OCI-LY3 (cell line): Measurements from ENCODE around the gene LEPROT.

Source experiments
- H2AFZ ChIP-seq: fragments of 200-600, 300-600 bp; shearing (Covaris generic); 2 replicates; pipeline ENCODE4 v1.6.0; 2014; ENCODE audit warnings: antibody characterized with exemption, low read depth, low read length
- H3K27ac ChIP-seq: fragments of 200-600, 300-600 bp; sonication (generic); 2 replicates; pipeline ENCODE4 v1.5.1; 2014; ENCODE audit warnings: mild to moderate bottlenecking, low read length, moderate library complexity, mixed read lengths
- H3K27me3 ChIP-seq: fragments of 200-600, 300-600 bp; sonication (generic); 2 replicates; pipeline ENCODE4 v1.6.1; 2014; ENCODE audit warnings: low read depth, low read length, mixed read lengths
- H3K36me3 ChIP-seq: fragments of 200-600, 300-600 bp; sonication (generic); replicated peaks from 2 replicates; pipeline ENCODE3; 2014; ENCODE audit warnings: low read depth, low read length, mixed read lengths
- H3K4me1 ChIP-seq: fragments of 300-600, 200-600 bp; sonication (generic); 2 replicates; pipeline ENCODE4 v1.6.1; 2014; ENCODE audit warnings: low read length, mixed read lengths
- H3K4me2 ChIP-seq: fragments of 200-600, 300-600 bp; sonication (generic); 2 replicates; pipeline ENCODE4 v1.6.1; 2014; ENCODE audit warnings: low read length, mixed read lengths
- H3K4me3 ChIP-seq: fragments of 300-600, 200-600 bp; sonication (generic); 2 replicates; pipeline ENCODE4 v1.5.1; 2014; ENCODE audit warnings: antibody characterized with exemption, mild to moderate bottlenecking, low read length, moderate library complexity
- H3K79me2 ChIP-seq: fragments of 300-600, 200-600 bp; shearing (Covaris generic); 2 replicates; pipeline ENCODE4 v1.6.1; 2014; ENCODE audit warnings: mild to moderate bottlenecking, low read length, mixed read lengths
- H3K9ac ChIP-seq: fragments of 300-600, 200-600 bp; shearing (Covaris generic); 2 replicates; pipeline ENCODE4 v1.6.0; 2014; ENCODE audit warnings: mild to moderate bottlenecking, low read length, moderate library complexity
- H3K9me3 ChIP-seq: fragments of 200-600, 300-600 bp; shearing (Covaris generic); 2 replicates; pipeline ENCODE4 v1.6.1; 2014; ENCODE audit warnings: low read length, mixed read lengths; ENCODE audit not compliant: insufficient read depth
- H4K20me1 ChIP-seq: fragments of 200-600, 300-600 bp; sonication (generic); 2 replicates; pipeline ENCODE4 v1.6.1; 2016; ENCODE audit warnings: low read length, mixed read lengths; ENCODE audit not compliant: insufficient read depth
- EZH2phosphoT487 ChIP-seq: fragments of 200-600 bp; shearing (Covaris generic); IDR thresholded peaks from 2 replicates; pipeline ENCODE4 v1.6.1; 2018; ENCODE audit warnings: antibody characterized with exemption, mixed run types, low read depth
- TF ChIP-seq, protein P1 (sequence below): fragments of 200-600, 300-600 bp; sonication (generic); IDR thresholded peaks from 2 replicates; pipeline ENCODE4 v1.5.1; 2014; ENCODE audit warnings: antibody characterized with exemption, low read length, low read depth

The LEPROT gene

DNA sequence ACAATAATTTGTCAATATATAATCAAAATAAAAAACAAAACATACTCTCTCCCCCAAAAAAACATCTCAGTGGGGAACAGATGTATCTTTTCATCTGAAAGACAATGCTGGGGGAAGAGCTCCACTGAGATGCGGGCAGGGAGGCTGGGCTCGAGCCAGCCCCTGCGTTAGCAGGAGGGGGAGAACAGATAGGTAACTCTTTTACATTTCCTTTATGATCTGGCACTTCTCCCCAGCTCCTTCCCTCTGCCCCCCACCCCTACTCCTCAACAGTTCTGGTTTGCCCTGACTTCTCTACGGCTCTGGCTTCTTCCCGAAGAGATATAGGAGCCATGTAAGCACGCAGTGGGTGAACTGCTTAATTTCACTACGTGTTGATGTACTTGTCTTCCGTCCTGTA is 12.4 kb downstream of the LEPROT start:
- no peak for TF ChIP-seq EZH2phosphoT487
- TF ChIP-seq, protein P1, sequence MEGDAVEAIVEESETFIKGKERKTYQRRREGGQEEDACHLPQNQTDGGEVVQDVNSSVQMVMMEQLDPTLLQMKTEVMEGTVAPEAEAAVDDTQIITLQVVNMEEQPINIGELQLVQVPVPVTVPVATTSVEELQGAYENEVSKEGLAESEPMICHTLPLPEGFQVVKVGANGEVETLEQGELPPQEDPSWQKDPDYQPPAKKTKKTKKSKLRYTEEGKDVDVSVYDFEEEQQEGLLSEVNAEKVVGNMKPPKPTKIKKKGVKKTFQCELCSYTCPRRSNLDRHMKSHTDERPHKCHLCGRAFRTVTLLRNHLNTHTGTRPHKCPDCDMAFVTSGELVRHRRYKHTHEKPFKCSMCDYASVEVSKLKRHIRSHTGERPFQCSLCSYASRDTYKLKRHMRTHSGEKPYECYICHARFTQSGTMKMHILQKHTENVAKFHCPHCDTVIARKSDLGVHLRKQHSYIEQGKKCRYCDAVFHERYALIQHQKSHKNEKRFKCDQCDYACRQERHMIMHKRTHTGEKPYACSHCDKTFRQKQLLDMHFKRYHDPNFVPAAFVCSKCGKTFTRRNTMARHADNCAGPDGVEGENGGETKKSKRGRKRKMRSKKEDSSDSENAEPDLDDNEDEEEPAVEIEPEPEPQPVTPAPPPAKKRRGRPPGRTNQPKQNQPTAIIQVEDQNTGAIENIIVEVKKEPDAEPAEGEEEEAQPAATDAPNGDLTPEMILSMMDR, result no peak
- no peak overlapping the region for H2AFZ ChIP-seq
- H3K4me2 ChIP-seq, result no peak overlapping the region
- H3K36me3 ChIP-seq, result no peaks in the 10 kb centered on the region
- no peaks in the 10 kb centered on the region for H3K27me3 ChIP-seq
- no peak overlapping the region for H3K9ac ChIP-seq
- H3K4me3 ChIP-seq, result no peak overlapping the region
- no peaks in the 10 kb centered on the region for H3K9me3 ChIP-seq
- H3K4me1 ChIP-seq, result 0 out of 2 replicates have a peak, but pooled peaks cover 3% of the 10 kb centered on the region
- H4K20me1 ChIP-seq, result no peaks in the 10 kb centered on the region
- H3K79me2 ChIP-seq, result no peaks in the 10 kb centered on the region
- H3K27ac ChIP-seq, result no peak overlapping the region

DNA sequence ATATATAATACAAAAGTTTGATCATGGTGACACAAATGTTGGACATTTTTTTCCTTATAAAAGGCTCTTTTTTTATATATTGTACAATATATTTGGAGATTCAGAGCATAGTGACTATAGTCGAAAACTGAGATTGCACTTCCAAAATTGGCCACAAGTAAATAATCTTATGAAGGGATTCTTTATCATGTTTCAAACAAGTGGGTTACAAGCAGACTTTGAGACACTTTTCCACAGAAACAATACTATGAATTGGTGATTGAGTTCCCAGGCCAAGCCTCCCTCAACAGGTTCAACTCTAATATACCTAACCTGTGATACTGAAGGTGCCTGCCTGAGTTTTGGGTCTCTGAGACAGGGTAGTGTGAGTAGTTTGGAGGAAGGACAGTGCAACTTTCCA is 13.8 kb downstream of the LEPROT start:
- no peaks in the 10 kb centered on the region for H3K9me3 ChIP-seq
- H3K4me3 ChIP-seq, result no peak overlapping the region
- no peak overlapping the region for H3K27ac ChIP-seq
- no peaks in the 10 kb centered on the region for H3K36me3 ChIP-seq
- no peak overlapping the region for H2AFZ ChIP-seq
- H3K9ac ChIP-seq, result no peak overlapping the region
- H3K27me3 ChIP-seq, result no peaks in the 10 kb centered on the region
- no peaks in the 10 kb centered on the region for H3K79me2 ChIP-seq
- H3K4me2 ChIP-seq, result no peak overlapping the region
- H4K20me1 ChIP-seq, result no peaks in the 10 kb centered on the region
- 0 out of 2 replicates have a peak, but pooled peaks cover 3% of the 10 kb centered on the region for H3K4me1 ChIP-seq
- TF ChIP-seq, protein P1, result no peak
- TF ChIP-seq EZH2phosphoT487, result no peak

DNA sequence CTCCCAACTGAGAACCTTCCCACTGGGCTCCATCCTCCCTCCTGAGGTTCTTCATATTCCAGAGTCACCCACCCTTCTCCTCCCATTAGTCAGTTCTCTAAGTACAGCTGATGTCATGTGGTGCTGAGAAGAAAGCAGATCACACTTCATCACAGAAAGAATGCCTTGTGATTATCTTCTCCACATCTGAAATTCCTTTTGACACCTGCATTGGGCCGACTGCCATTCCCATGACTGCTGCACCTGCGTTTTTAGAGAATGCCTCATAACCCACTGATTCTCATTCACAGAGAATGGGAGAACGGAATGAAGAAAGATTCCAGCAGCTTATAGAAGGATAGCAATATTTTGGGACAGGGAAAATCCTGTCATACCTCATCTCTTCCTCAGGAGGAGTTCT is 14.3 kb downstream of the LEPROT start:
- Histone ChIP-seq H3K27me3 (no peaks in the 10 kb centered on the region), H3K4me2 (no peak overlapping the region), H3K9me3 (no peaks in the 10 kb centered on the region), H4K20me1 (no peaks in the 10 kb centered on the region), H2AFZ (no peak overlapping the region), H3K36me3 (no peaks in the 10 kb centered on the region), H3K79me2 (no peaks in the 10 kb centered on the region), H3K27ac (no peak overlapping the region), H3K4me1 (0 out of 2 replicates have a peak, but pooled peaks cover 3% of the 10 kb centered on the region), H3K4me3 (no peak overlapping the region), H3K9ac (no peak overlapping the region)
- TF ChIP-seq, protein P1, result no peak
- no peak for TF ChIP-seq EZH2phosphoT487

DNA sequence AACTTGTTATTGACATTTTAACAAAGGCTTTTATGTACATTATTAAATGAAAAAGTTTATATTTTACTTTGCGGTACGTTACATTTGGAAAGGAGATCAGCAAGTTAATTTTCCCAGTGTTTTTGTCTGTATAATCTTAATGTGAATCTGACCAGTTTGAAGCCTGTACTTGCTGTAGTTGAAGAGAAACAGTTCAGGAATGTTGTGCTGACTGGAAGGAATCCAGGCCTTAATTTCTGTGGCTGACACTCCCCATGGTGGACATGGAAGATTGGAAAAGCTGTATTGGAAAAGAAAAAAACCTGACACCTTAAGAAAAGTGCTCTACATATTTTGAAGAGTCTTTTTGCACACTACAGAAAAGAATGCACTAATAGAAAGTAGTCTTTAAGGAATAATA is 15.5 kb downstream of the LEPROT start:
- H3K79me2 ChIP-seq, result no peaks in the 10 kb centered on the region
- no peaks in the 10 kb centered on the region for H4K20me1 ChIP-seq
- 0 out of 2 replicates have a peak, but pooled peaks cover 3% of the 10 kb centered on the region for H3K4me1 ChIP-seq
- H3K27ac ChIP-seq, result no peak overlapping the region
- no peak overlapping the region for H2AFZ ChIP-seq
- no peak overlapping the region for H3K4me3 ChIP-seq
- no peak overlapping the region for H3K9ac ChIP-seq
- no peak overlapping the region for H3K4me2 ChIP-seq
- H3K27me3 ChIP-seq, result no peaks in the 10 kb centered on the region
- no peak for TF ChIP-seq EZH2phosphoT487
- TF ChIP-seq, protein P1, result no peak
- no peaks in the 10 kb centered on the region for H3K9me3 ChIP-seq
- H3K36me3 ChIP-seq, result no peaks in the 10 kb centered on the region
